SK-N-SH (cell line): Measurements from ENCODE around the gene CREB3L1. TPM values are rescaled to one million over a fixed set of nuclear protein-coding genes. Genes with fewer than 3 reads are reported as not detected.

Source experiments
- CTCF ChIA-PET: fragments of 300-600, 350-600 bp; formaldehyde crosslinking; extraction: SDS; loops from one replicate; lab custom pipeline; 2021; lab: Yijun Ruan, JAX
- POLR2A ChIA-PET: fragments of 350-600 bp; sonication (Branson Sonifier 250); formaldehyde crosslinking; extraction: SDS; loops from one replicate; lab custom pipeline; 2020; ENCODE audit warnings: antibody characterized with exemption, inconsistent platforms; lab: Yijun Ruan, JAX
- DNase-seq: peaks from one replicate; pipeline ENCODE4 v3.0.0; 2012
- H2AFZ ChIP-seq: fragments of 200-600 bp; sonication (generic); 2 replicates; pipeline ENCODE4 v1.8.1; 2016; ENCODE audit warnings: antibody characterized with exemption, mild to moderate bottlenecking, low read depth
- H3F3A ChIP-seq: fragments of 200-600 bp; sonication (generic); replicated peaks from 2 replicates; pipeline ENCODE3; 2016; ENCODE audit warnings: antibody characterized with exemption, mild to moderate bottlenecking; ENCODE audit not compliant: insufficient read depth
- H3K27ac ChIP-seq, 2 experiments: fragments of 200-500 bp in 1 of 2; fragments of 200-600 bp in 1 of 2; sonication (Bioruptor generic) in 1 of 2; sonication (generic), shearing (Covaris generic) in 1 of 2; 2 replicates each; pipeline versions ENCODE4 v1.5.1 to v1.6.1; 2014 to 2016; ENCODE audit warnings: low read depth in 2 of 2, inconsistent platforms in 1 of 2, low read length in 1 of 2, mild to moderate bottlenecking in 1 of 2, mixed read lengths in 1 of 2
- H3K27me3 ChIP-seq: fragments of 200-600 bp; sonication (generic), shearing (Covaris generic); 2 replicates; pipeline ENCODE4 v1.6.1; 2016; ENCODE audit warnings: mixed run types; ENCODE audit not compliant: insufficient read depth
- H3K36me3 ChIP-seq, 2 experiments: fragments of 200-500 bp in 1 of 2; fragments of 200-600 bp in 1 of 2; sonication (Bioruptor generic) in 1 of 2; sonication (generic) in 1 of 2; replicated peaks in 1 of 2; 2 replicates each; pipeline versions ENCODE3 to v1.5.1; 2014 to 2016; ENCODE audit warnings: low read length in 1 of 2, mild to moderate bottlenecking in 1 of 2; ENCODE audit not compliant: insufficient read depth in 2 of 2, control insufficient read depth in 1 of 2
- H3K4me1 ChIP-seq, 2 experiments: fragments of 200-500 bp in 1 of 2; fragments of 200-600 bp in 1 of 2; sonication (Bioruptor generic) in 1 of 2; sonication (generic), shearing (Covaris generic) in 1 of 2; 2 replicates each; pipeline versions ENCODE4 v1.5.1 to v1.6.1; 2014 to 2016; ENCODE audit warnings: low read depth in 1 of 2, low read length in 1 of 2, mixed run types in 1 of 2; ENCODE audit not compliant: insufficient read depth in 2 of 2, control insufficient read depth in 1 of 2
- H3K4me2 ChIP-seq: fragments of 200-600 bp; sonication (generic), shearing (Covaris generic); 2 replicates; pipeline ENCODE4 v1.6.1; 2017; ENCODE audit warnings: mixed run types
- H3K4me3 ChIP-seq, 2 experiments: fragments of 200-500 bp in 1 of 2; fragments of 200-600 bp in 1 of 2; sonication (Bioruptor generic) in 1 of 2; sonication (generic), shearing (Covaris generic) in 1 of 2; 2 replicates each; pipeline versions ENCODE4 v1.5.1 to v1.8.1; 2014 to 2016; ENCODE audit warnings: low read depth in 2 of 2, inconsistent platforms in 1 of 2, low read length in 1 of 2, mild to moderate bottlenecking in 1 of 2, mixed read lengths in 1 of 2, moderate library complexity in 1 of 2
- H3K79me2 ChIP-seq: fragments of 200-600 bp; sonication (generic); 2 replicates; pipeline ENCODE4 v1.8.1; 2017; ENCODE audit warnings: mild to moderate bottlenecking; ENCODE audit not compliant: insufficient read depth
- H3K9ac ChIP-seq: fragments of 200-600 bp; sonication (generic); 2 replicates; pipeline ENCODE4 v1.6.1; 2017; ENCODE audit warnings: mixed run types
- H3K9me2 ChIP-seq: fragments of 200-600 bp; sonication (generic); 2 replicates; pipeline ENCODE4 v1.6.1; 2017; ENCODE audit warnings: mixed run types
- H3K9me3 ChIP-seq: fragments of 200-600 bp; sonication (generic); 2 replicates; pipeline ENCODE4 v1.6.1; 2017; ENCODE audit warnings: mixed run types, mild to moderate bottlenecking, moderate library complexity
- H4K20me1 ChIP-seq: fragments of 200-600 bp; sonication (generic); 2 replicates; pipeline ENCODE4 v1.6.1; 2017; ENCODE audit warnings: mild to moderate bottlenecking, mixed run types; ENCODE audit not compliant: insufficient read depth
- ELF1 ChIP-seq: IDR thresholded peaks from 2 replicates; pipeline ENCODE4 v1.4.0; 2012
- FOXM1 ChIP-seq: IDR thresholded peaks from 2 replicates; pipeline ENCODE4 v1.4.0; 2012; ENCODE audit warnings: low read depth, mild to moderate bottlenecking
- GABPA ChIP-seq: IDR thresholded peaks from 2 replicates; pipeline ENCODE4 v1.4.0; 2012; ENCODE audit warnings: low read depth, mild to moderate bottlenecking
- GATA2 ChIP-seq: sonication (generic); formaldehyde crosslinking; IDR thresholded peaks from 2 replicates; pipeline ENCODE4 v1.5.0; 2020; ENCODE audit warnings: mild to moderate bottlenecking, missing genetic modification reagents
- JUND ChIP-seq: IDR thresholded peaks from 2 replicates; pipeline ENCODE4 v1.4.0; 2012
- MXI1 ChIP-seq: IDR thresholded peaks from 2 replicates; pipeline ENCODE4 v1.6.1; 2012; ENCODE audit warnings: mild to moderate bottlenecking, low read depth, low read length, improper control_type of control experiment
- NFIC ChIP-seq: IDR thresholded peaks from 2 replicates; pipeline ENCODE4 v1.4.0; 2012; ENCODE audit warnings: borderline replicate concordance
- NRF1 ChIP-seq: IDR thresholded peaks from 2 replicates; pipeline ENCODE4 v1.6.1; 2012; ENCODE audit warnings: low read depth, mild to moderate bottlenecking, low read length
- POLR2AphosphoS5 ChIP-seq: IDR thresholded peaks from 2 replicates; pipeline ENCODE4 v1.6.1; 2012; ENCODE audit warnings: low read depth, low read length
- RFX5 ChIP-seq: IDR thresholded peaks from 2 replicates; pipeline ENCODE4 v1.6.1; 2012; ENCODE audit warnings: mild to moderate bottlenecking, improper control_type of control experiment, low read length
- RXRA ChIP-seq: IDR thresholded peaks from 2 replicates; pipeline ENCODE4 v1.4.0; 2012; ENCODE audit warnings: low read depth, mild to moderate bottlenecking, borderline replicate concordance
- SMC3 ChIP-seq: IDR thresholded peaks from 2 replicates; pipeline ENCODE4 v1.6.1; 2012; ENCODE audit warnings: low read depth, low read length, improper control_type of control experiment
- TCF12 ChIP-seq: IDR thresholded peaks from 2 replicates; pipeline ENCODE4 v1.4.0; 2012
- TEAD4 ChIP-seq: IDR thresholded peaks from 2 replicates; pipeline ENCODE4 v1.4.0; 2012; ENCODE audit warnings: mild to moderate bottlenecking, borderline replicate concordance; ENCODE audit not compliant: insufficient read depth
- YY1 ChIP-seq: IDR thresholded peaks from 2 replicates; pipeline ENCODE4 v1.4.0; 2012; ENCODE audit warnings: low read depth, mild to moderate bottlenecking
- ZBTB33 ChIP-seq: IDR thresholded peaks from 2 replicates; pipeline ENCODE4 v1.4.0; 2012; ENCODE audit warnings: low read depth, borderline replicate concordance
- WGBS: methylation state at CpG from one replicate; pipeline ENCODE4 v1.1.6; 2017; ENCODE audit warnings: low lambda C conversion rate; 5-methylcytosine and 5-hydroxymethylcytosine counted together
- polyA plus RNA-seq, 3 experiments: library from polyadenylated mRNA; depleted of rRNA; stranded (reverse); fragments of >200 nt; gene quantifications; 2 replicates each; pipeline ENCODE4 v1.2.3, GENCODE V29; 2012
- TF ChIP-seq, protein P1 (sequence below): IDR thresholded peaks from 2 replicates; pipeline ENCODE4 v1.6.1; 2012; ENCODE audit warnings: mild to moderate bottlenecking, low read depth, low read length, moderate library complexity
- TF ChIP-seq, protein P2 (sequence below): IDR thresholded peaks from 2 replicates; pipeline ENCODE4 v1.4.0; 2012; ENCODE audit warnings: low read depth
- TF ChIP-seq, protein P3 (sequence below): fragments of 150-350 bp; IDR thresholded peaks from 2 replicates; pipeline ENCODE4 v1.6.1; 2016; ENCODE audit warnings: mild to moderate bottlenecking, low read depth, low read length
- TF ChIP-seq, protein P4 (sequence below): IDR thresholded peaks from 2 replicates; pipeline ENCODE4 v1.4.0; 2012; ENCODE audit warnings: low read depth, borderline replicate concordance
- TF ChIP-seq, protein P5 (sequence below): fragments of 200-600 bp; sonication (generic); IDR thresholded peaks from 2 replicates; pipeline ENCODE4 v1.6.1; 2017; ENCODE audit warnings: antibody characterized with exemption, mild to moderate bottlenecking, moderate library complexity
- TF ChIP-seq, protein P6 (sequence below): fragments of 150-350 bp; IDR thresholded peaks from 2 replicates; pipeline ENCODE4 v1.6.1; 2017; ENCODE audit warnings: antibody characterized with exemption, low read length, low read depth, borderline replicate concordance

CREB3L1 gene
- polyA plus RNA-seq, 1 of the 3 experiments (the other 2 are of a cell fraction), result 14.0 TPM

- H2AFZ ChIP-seq, result 0 out of 2 replicates have a peak overlapping the region, but pooled peaks have one; percentile 47
- H3F3A ChIP-seq, result no peaks in the 10 kb centered on the region
- H4K20me1 ChIP-seq, result no peaks in the 10 kb centered on the region
- peak; percentile 88 for DNase-seq
- POLR2A ChIA-PET, result interaction anchor here (1.1 to 1.3 kb wide), 2 partner anchors 9 to 22 kb away, joined by 3 to 6 read pairs; no protein-coding TSS in a partner anchor
- H3K9ac ChIP-seq, result peak overlapping the region; percentile 43; the same call in 1 of the 2 replicates
- H3K4me1 ChIP-seq, result peaks cover 28 to 43% of the 10 kb centered on the region in 2 experiments; a peak in 3 of 4 replicates
- H3K4me3 ChIP-seq, result no peak overlapping the region
- no peaks in the 10 kb centered on the region for H3K36me3 ChIP-seq
- H3K27ac ChIP-seq, result peak overlapping the region; percentile 86 to 91
- peak overlapping the region; percentile 74; the same call in 1 of the 2 replicates for H3K4me2 ChIP-seq
- 43% methylated on average over 10 of the region's 26 CpGs for WGBS
- H3K27me3 ChIP-seq, result no peaks in the 10 kb centered on the region
- peaks cover 55% of the 10 kb centered on the region for H3K79me2 ChIP-seq
- CTCF ChIA-PET, result interaction anchor here (1.2 to 18.0 kb wide), 8 partner anchors 8 to 167 kb away, joined by 3 to 423 read pairs (median 4); partner anchors contain the start of gene DGKZ
- H3K9me2 ChIP-seq, result no peaks in the 10 kb centered on the region
- H3K9me3 ChIP-seq, result no peaks in the 10 kb centered on the region
- TF ChIP-seq GABPA (no peak), RFX5 (no peak), NFIC (no peak), SMC3 (no peak), TEAD4 (no peak), POLR2AphosphoS5 (no peak), RXRA (no peak), FOXM1 (no peak), ZBTB33 (no peak), ELF1 (no peak), YY1 (no peak), MXI1 (peak; percentile 71; the same call in 1 of the 2 replicates), TCF12 (no peak), NRF1 (no peak), GATA2 (CRISPR knock-in tag) (no peak), JUND (no peak)
- TF ChIP-seq, protein P1, sequence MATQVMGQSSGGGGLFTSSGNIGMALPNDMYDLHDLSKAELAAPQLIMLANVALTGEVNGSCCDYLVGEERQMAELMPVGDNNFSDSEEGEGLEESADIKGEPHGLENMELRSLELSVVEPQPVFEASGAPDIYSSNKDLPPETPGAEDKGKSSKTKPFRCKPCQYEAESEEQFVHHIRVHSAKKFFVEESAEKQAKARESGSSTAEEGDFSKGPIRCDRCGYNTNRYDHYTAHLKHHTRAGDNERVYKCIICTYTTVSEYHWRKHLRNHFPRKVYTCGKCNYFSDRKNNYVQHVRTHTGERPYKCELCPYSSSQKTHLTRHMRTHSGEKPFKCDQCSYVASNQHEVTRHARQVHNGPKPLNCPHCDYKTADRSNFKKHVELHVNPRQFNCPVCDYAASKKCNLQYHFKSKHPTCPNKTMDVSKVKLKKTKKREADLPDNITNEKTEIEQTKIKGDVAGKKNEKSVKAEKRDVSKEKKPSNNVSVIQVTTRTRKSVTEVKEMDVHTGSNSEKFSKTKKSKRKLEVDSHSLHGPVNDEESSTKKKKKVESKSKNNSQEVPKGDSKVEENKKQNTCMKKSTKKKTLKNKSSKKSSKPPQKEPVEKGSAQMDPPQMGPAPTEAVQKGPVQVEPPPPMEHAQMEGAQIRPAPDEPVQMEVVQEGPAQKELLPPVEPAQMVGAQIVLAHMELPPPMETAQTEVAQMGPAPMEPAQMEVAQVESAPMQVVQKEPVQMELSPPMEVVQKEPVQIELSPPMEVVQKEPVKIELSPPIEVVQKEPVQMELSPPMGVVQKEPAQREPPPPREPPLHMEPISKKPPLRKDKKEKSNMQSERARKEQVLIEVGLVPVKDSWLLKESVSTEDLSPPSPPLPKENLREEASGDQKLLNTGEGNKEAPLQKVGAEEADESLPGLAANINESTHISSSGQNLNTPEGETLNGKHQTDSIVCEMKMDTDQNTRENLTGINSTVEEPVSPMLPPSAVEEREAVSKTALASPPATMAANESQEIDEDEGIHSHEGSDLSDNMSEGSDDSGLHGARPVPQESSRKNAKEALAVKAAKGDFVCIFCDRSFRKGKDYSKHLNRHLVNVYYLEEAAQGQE, result no peak
- TF ChIP-seq, protein P2, sequence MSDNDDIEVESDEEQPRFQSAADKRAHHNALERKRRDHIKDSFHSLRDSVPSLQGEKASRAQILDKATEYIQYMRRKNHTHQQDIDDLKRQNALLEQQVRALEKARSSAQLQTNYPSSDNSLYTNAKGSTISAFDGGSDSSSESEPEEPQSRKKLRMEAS, result no peak
- TF ChIP-seq, protein P3, sequence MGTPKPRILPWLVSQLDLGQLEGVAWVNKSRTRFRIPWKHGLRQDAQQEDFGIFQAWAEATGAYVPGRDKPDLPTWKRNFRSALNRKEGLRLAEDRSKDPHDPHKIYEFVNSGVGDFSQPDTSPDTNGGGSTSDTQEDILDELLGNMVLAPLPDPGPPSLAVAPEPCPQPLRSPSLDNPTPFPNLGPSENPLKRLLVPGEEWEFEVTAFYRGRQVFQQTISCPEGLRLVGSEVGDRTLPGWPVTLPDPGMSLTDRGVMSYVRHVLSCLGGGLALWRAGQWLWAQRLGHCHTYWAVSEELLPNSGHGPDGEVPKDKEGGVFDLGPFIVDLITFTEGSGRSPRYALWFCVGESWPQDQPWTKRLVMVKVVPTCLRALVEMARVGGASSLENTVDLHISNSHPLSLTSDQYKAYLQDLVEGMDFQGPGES, result no peak
- TF ChIP-seq, protein P4, sequence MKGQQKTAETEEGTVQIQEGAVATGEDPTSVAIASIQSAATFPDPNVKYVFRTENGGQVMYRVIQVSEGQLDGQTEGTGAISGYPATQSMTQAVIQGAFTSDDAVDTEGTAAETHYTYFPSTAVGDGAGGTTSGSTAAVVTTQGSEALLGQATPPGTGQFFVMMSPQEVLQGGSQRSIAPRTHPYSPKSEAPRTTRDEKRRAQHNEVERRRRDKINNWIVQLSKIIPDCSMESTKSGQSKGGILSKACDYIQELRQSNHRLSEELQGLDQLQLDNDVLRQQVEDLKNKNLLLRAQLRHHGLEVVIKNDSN, result no peak
- TF ChIP-seq, protein P5, sequence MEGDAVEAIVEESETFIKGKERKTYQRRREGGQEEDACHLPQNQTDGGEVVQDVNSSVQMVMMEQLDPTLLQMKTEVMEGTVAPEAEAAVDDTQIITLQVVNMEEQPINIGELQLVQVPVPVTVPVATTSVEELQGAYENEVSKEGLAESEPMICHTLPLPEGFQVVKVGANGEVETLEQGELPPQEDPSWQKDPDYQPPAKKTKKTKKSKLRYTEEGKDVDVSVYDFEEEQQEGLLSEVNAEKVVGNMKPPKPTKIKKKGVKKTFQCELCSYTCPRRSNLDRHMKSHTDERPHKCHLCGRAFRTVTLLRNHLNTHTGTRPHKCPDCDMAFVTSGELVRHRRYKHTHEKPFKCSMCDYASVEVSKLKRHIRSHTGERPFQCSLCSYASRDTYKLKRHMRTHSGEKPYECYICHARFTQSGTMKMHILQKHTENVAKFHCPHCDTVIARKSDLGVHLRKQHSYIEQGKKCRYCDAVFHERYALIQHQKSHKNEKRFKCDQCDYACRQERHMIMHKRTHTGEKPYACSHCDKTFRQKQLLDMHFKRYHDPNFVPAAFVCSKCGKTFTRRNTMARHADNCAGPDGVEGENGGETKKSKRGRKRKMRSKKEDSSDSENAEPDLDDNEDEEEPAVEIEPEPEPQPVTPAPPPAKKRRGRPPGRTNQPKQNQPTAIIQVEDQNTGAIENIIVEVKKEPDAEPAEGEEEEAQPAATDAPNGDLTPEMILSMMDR, result no peak
- TF ChIP-seq, protein P6, sequence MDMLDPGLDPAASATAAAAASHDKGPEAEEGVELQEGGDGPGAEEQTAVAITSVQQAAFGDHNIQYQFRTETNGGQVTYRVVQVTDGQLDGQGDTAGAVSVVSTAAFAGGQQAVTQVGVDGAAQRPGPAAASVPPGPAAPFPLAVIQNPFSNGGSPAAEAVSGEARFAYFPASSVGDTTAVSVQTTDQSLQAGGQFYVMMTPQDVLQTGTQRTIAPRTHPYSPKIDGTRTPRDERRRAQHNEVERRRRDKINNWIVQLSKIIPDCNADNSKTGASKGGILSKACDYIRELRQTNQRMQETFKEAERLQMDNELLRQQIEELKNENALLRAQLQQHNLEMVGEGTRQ, result no peak
These were observed 84.1 kb downstream of the CREB3L1 start for GRCh38 chr11:46361283-46362155.
